HEK293 (cell line): ENCODE results near the gene RFC1.

ENCODE experiments used
- CTCF ChIA-PET: fragments of 350-600 bp; formaldehyde crosslinking; extraction: SDS; loops from one replicate; lab custom pipeline; 2021; ENCODE audit warnings: antibody characterized with exemption; lab: Yijun Ruan, JAX
- POLR2A ChIA-PET: fragments of 300-600 bp; formaldehyde crosslinking; extraction: SDS; loops from one replicate; lab custom pipeline; 2020; ENCODE audit warnings: antibody characterized with exemption, inconsistent platforms; lab: Yijun Ruan, JAX
- H3K27ac ChIP-seq: fragments of 200-500 bp; sonication (Bioruptor generic); 2 replicates; pipeline ENCODE4 v1.5.1; 2014; ENCODE audit warnings: low read depth, low read length, control low read depth, inconsistent platforms; ENCODE audit errors: extremely low read depth
- H3K36me3 ChIP-seq, 2 experiments: fragments of 200-500 bp in 1 of 2; sonication (Bioruptor generic) in 1 of 2; 1 replicate in 1 of 2; 2 replicates in 1 of 2; pipeline ENCODE4 v1.5.1; 2014 to 2017; ENCODE audit warnings: inconsistent platforms in 2 of 2, low read length in 2 of 2; ENCODE audit not compliant: control insufficient read depth in 2 of 2, insufficient read depth in 1 of 2
- H3K4me1 ChIP-seq: fragments of 200-500 bp; sonication (Bioruptor generic); 2 replicates; pipeline ENCODE4 v1.5.1; 2014; ENCODE audit warnings: mild to moderate bottlenecking, low read length, inconsistent platforms; ENCODE audit not compliant: control insufficient read depth, insufficient read depth
- H3K4me3 ChIP-seq: 2 replicates; pipeline ENCODE4 v1.5.1; 2011; ENCODE audit warnings: low read depth, mild to moderate bottlenecking, control low read depth, low read length, moderate library complexity
- H3K9me3 ChIP-seq: fragments of 200-500 bp; sonication (Bioruptor generic); 2 replicates; pipeline ENCODE4 v1.5.1; 2014; ENCODE audit warnings: low read depth, low read length, inconsistent platforms; ENCODE audit not compliant: control insufficient read depth, insufficient read depth
- KLF9 ChIP-seq: fragments of 450-650 bp; formaldehyde crosslinking; IDR thresholded peaks from 2 replicates; pipeline ENCODE4 v1.5.1; 2016; ENCODE audit warnings: missing biosample characterization, missing genetic modification characterization, low read depth
- SCRT2 ChIP-seq: fragments of 450-650 bp; formaldehyde crosslinking; IDR thresholded peaks from 2 replicates; pipeline ENCODE4 v1.5.1; 2016; ENCODE audit warnings: missing biosample characterization, missing genetic modification characterization
- ZFHX2 ChIP-seq: fragments of 450-650 bp; formaldehyde crosslinking; conservative IDR thresholded peaks from 2 replicates; pipeline ENCODE4 v1.5.1; 2016; ENCODE audit warnings: missing biosample characterization, missing genetic modification characterization
- ZNF112 ChIP-seq: fragments of 450-650 bp; formaldehyde crosslinking; IDR thresholded peaks from 2 replicates; pipeline ENCODE4 v1.5.0; 2017; ENCODE audit warnings: missing biosample characterization, missing genetic modification characterization
- ZNF175 ChIP-seq: fragments of 450-650 bp; formaldehyde crosslinking; IDR thresholded peaks from 2 replicates; pipeline ENCODE4 v1.5.1; 2016; ENCODE audit warnings: missing biosample characterization, missing genetic modification characterization
- ZNF292 ChIP-seq: fragments of 450-650 bp; formaldehyde crosslinking; IDR thresholded peaks from 2 replicates; pipeline ENCODE4 v1.5.1; 2016; ENCODE audit warnings: low read depth, missing biosample characterization, missing genetic modification characterization, borderline replicate concordance
- ZNF324 ChIP-seq: fragments of 450-650 bp; formaldehyde crosslinking; IDR thresholded peaks from 2 replicates; pipeline ENCODE4 v1.5.1; 2016; ENCODE audit warnings: missing biosample characterization, missing genetic modification characterization
- ZNF423 ChIP-seq: fragments of 450-650 bp; formaldehyde crosslinking; IDR thresholded peaks from 2 replicates; pipeline ENCODE4 v1.5.1; 2016; ENCODE audit warnings: missing biosample characterization, missing genetic modification characterization
- ZNF529 ChIP-seq: fragments of 450-650 bp; formaldehyde crosslinking; IDR thresholded peaks from 2 replicates; pipeline ENCODE4 v1.5.1; 2017; ENCODE audit warnings: missing genetic modification characterization, missing biosample characterization; ENCODE audit not compliant: insufficient replicate concordance
- ZNF560 ChIP-seq: fragments of 450-650 bp; formaldehyde crosslinking; IDR thresholded peaks from 2 replicates; pipeline ENCODE4 v1.5.1; 2017; ENCODE audit warnings: missing biosample characterization, missing genetic modification characterization, borderline replicate concordance
- ZNF596 ChIP-seq: fragments of 450-650 bp; IDR thresholded peaks from 2 replicates; pipeline ENCODE4 v1.5.0; 2018; ENCODE audit warnings: missing biosample characterization, mild to moderate bottlenecking, missing genetic modification characterization, moderate library complexity
- ZNF600 ChIP-seq: fragments of 450-650 bp; formaldehyde crosslinking; IDR thresholded peaks from 2 replicates; pipeline ENCODE4 v1.5.1; 2016; ENCODE audit warnings: missing biosample characterization, missing genetic modification characterization
- ZNF654 ChIP-seq: fragments of 450-650 bp; formaldehyde crosslinking; IDR thresholded peaks from 2 replicates; pipeline ENCODE4 v1.5.1; 2016; ENCODE audit warnings: low read depth, missing biosample characterization, missing genetic modification characterization
- ZNF664 ChIP-seq: fragments of 450-650 bp; formaldehyde crosslinking; IDR thresholded peaks from 2 replicates; pipeline ENCODE4 v1.5.1; 2016; ENCODE audit warnings: missing biosample characterization, missing genetic modification characterization
- ZNF768 ChIP-seq: fragments of 450-650 bp; formaldehyde crosslinking; IDR thresholded peaks from 2 replicates; pipeline ENCODE4 v1.5.1; 2018; ENCODE audit warnings: missing biosample characterization, mild to moderate bottlenecking, missing genetic modification characterization
- ZNF785 ChIP-seq: fragments of 450-650 bp; formaldehyde crosslinking; IDR thresholded peaks from 2 replicates; pipeline ENCODE4 v1.5.1; 2016; ENCODE audit warnings: missing biosample characterization, missing genetic modification characterization
- ZNF792 ChIP-seq: fragments of 450-650 bp; formaldehyde crosslinking; IDR thresholded peaks from 2 replicates; pipeline ENCODE4 v1.5.1; 2016; ENCODE audit warnings: missing biosample characterization, missing genetic modification characterization
- TF ChIP-seq, protein P1 (sequence below): fragments of 450-650 bp; formaldehyde crosslinking; optimal IDR thresholded peaks from 2 replicates; pipeline ENCODE3; 2016; ENCODE audit warnings: missing biosample characterization, mild to moderate bottlenecking, missing genetic modification characterization
- TF ChIP-seq, protein P2 (sequence below): fragments of 450-650 bp; formaldehyde crosslinking; IDR thresholded peaks from 2 replicates; pipeline ENCODE4 v1.5.1; 2016; ENCODE audit warnings: missing biosample characterization, missing genetic modification characterization
- TF ChIP-seq, protein P3 (sequence below): fragments of 450-650 bp; formaldehyde crosslinking; IDR thresholded peaks from 2 replicates; pipeline ENCODE4 v1.5.1; 2016; ENCODE audit warnings: missing biosample characterization, missing genetic modification characterization
- TF ChIP-seq, protein P4 (sequence below): fragments of 450-650 bp; formaldehyde crosslinking; IDR thresholded peaks from 2 replicates; pipeline ENCODE4 v1.5.1; 2017; ENCODE audit warnings: missing biosample characterization, missing genetic modification characterization

The RFC1 gene

DNA sequence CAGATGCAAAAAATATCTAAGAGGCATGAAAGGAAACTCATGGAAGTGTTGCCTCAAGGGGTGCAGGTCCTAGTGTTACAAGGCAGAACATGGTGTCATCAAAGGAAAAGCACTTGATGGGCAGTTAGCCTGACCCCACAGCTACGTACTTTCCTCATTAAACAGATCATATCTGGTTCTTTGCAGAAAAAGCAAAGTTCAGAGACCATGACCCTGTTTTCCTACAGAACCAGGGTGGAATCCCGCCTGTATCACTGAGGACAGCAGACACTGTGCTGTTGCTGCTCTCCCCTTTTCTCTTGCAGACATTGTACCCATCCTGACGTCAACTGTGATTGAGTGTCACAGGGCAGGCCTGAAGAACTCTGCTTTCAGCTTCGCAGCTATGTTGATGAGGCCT, 91.7 kb downstream of the RFC1 start (continued):
- no peak for TF ChIP-seq SCRT2 (tag by site-specific recombination)
- TF ChIP-seq KLF9 (tag by site-specific recombination): no peak
- TF ChIP-seq ZNF112 (tag by site-specific recombination): no peak
- no peak for TF ChIP-seq ZNF560

DNA sequence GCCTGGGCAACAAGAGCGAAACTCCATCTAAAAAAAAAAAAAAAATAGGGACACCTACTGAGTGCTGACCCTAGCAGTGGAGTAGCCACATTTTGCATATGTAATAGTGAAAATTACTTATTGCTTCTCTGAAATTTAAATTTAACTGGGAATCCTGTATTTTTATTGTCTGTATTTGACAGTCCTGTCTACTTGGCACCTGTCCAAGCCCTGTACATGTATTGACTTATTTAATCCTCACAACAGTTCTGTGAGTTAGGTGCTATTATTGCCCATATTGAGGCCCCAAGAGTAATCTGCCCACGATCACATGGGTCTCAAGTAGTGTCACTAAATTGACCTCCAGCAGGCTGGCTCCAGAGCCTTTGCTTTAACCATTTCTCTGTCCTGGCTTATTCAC, 102.3 kb downstream of the RFC1 start:
- H3K4me1 ChIP-seq: no peaks in the 10 kb centered on the region
- TF ChIP-seq ZNF792: no peak
- no peak overlapping the region for H3K4me3 ChIP-seq
- ChIA-PET POLR2A (no interaction called here), CTCF (no interaction called here)
- no peaks in the 10 kb centered on the region for H3K9me3 ChIP-seq
- H3K27ac ChIP-seq: no peak overlapping the region
- H3K36me3 ChIP-seq: peaks cover 0 to 13% of the 10 kb centered on the region in 2 experiments; a peak in 1 of 3 replicates

DNA sequence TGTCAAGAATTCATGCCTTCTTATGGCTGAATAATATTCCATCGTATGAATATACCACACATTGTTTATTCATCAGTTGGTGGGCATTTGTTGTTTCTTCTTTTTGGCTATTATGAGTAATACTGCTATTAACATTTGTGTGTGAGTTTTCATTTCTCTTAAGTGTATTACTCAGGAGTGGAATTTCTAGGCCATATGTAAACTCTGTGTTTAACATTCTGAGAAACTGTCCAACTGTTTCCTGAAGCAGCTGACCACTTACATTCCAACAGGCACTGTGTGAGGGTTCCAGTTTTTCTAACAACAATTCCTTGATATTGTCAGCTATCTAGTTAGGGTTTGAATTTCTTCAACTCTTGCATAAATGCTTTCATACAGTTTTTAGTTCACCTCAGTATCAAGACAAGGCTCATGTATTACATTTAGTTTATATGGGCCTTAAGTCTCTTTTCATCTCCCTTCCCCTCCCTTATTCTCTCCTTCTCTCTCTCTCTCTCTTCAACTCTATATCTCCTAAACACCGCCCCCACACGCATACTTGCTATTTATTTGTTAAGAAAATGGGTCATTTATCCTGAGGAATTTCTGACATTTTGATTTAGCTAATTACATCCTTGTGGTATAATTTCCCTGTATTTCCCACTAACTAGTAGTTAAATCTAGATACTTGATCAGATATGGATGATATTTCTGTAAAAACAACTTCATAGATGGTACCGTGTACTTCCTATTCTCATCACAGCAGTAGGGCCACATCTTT, 106.4 kb downstream of the RFC1 start:
- H3K9me3 ChIP-seq: no peaks in the 10 kb centered on the region
- H3K4me1 ChIP-seq: no peaks in the 10 kb centered on the region
- CTCF ChIA-PET: interaction anchor here (0.7 kb wide), 1 partner anchor 51 kb away, joined by 4 read pairs; no protein-coding TSS in a partner anchor
- TF ChIP-seq, protein P1, sequence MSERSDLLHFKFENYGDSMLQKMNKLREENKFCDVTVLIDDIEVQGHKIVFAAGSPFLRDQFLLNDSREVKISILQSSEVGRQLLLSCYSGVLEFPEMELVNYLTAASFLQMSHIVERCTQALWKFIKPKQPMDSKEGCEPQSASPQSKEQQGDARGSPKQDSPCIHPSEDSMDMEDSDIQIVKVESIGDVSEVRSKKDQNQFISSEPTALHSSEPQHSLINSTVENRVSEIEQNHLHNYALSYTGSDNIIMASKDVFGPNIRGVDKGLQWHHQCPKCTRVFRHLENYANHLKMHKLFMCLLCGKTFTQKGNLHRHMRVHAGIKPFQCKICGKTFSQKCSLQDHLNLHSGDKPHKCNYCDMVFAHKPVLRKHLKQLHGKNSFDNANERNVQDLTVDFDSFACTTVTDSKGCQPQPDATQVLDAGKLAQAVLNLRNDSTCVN (tag by site-specific recombination): no peak
- TF ChIP-seq ZNF292 (tag by site-specific recombination) (no peak), ZNF529 (tag by site-specific recombination) (no peak), ZNF423 (tag by site-specific recombination) (no peak), ZNF768 (tag by site-specific recombination) (no peak), ZNF654 (tag by site-specific recombination) (no peak), ZNF664 (no peak), ZNF785 (tag by site-specific recombination) (no peak), ZNF175 (tag by site-specific recombination) (no peak), ZNF600 (tag by site-specific recombination) (no peak), ZFHX2 (no peak), ZNF596 (tag by site-specific recombination) (no peak), ZNF324 (tag by site-specific recombination) (no peak)
- TF ChIP-seq, protein P2, sequence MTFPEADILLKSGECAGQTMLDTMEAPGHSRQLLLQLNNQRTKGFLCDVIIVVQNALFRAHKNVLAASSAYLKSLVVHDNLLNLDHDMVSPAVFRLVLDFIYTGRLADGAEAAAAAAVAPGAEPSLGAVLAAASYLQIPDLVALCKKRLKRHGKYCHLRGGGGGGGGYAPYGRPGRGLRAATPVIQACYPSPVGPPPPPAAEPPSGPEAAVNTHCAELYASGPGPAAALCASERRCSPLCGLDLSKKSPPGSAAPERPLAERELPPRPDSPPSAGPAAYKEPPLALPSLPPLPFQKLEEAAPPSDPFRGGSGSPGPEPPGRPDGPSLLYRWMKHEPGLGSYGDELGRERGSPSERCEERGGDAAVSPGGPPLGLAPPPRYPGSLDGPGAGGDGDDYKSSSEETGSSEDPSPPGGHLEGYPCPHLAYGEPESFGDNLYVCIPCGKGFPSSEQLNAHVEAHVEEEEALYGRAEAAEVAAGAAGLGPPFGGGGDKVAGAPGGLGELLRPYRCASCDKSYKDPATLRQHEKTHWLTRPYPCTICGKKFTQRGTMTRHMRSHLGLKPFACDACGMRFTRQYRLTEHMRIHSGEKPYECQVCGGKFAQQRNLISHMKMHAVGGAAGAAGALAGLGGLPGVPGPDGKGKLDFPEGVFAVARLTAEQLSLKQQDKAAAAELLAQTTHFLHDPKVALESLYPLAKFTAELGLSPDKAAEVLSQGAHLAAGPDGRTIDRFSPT: no peak
- TF ChIP-seq, protein P3, sequence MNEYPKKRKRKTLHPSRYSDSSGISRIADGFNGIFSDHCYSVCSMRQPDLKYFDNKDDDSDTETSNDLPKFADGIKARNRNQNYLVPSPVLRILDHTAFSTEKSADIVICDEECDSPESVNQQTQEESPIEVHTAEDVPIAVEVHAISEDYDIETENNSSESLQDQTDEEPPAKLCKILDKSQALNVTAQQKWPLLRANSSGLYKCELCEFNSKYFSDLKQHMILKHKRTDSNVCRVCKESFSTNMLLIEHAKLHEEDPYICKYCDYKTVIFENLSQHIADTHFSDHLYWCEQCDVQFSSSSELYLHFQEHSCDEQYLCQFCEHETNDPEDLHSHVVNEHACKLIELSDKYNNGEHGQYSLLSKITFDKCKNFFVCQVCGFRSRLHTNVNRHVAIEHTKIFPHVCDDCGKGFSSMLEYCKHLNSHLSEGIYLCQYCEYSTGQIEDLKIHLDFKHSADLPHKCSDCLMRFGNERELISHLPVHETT (tag by site-specific recombination): no peak
- TF ChIP-seq, protein P4, sequence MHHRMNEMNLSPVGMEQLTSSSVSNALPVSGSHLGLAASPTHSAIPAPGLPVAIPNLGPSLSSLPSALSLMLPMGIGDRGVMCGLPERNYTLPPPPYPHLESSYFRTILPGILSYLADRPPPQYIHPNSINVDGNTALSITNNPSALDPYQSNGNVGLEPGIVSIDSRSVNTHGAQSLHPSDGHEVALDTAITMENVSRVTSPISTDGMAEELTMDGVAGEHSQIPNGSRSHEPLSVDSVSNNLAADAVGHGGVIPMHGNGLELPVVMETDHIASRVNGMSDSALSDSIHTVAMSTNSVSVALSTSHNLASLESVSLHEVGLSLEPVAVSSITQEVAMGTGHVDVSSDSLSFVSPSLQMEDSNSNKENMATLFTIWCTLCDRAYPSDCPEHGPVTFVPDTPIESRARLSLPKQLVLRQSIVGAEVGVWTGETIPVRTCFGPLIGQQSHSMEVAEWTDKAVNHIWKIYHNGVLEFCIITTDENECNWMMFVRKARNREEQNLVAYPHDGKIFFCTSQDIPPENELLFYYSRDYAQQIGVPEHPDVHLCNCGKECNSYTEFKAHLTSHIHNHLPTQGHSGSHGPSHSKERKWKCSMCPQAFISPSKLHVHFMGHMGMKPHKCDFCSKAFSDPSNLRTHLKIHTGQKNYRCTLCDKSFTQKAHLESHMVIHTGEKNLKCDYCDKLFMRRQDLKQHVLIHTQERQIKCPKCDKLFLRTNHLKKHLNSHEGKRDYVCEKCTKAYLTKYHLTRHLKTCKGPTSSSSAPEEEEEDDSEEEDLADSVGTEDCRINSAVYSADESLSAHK: no peak
- no peak overlapping the region for H3K4me3 ChIP-seq
- H3K27ac ChIP-seq: no peak overlapping the region
- POLR2A ChIA-PET: no interaction called here
- H3K36me3 ChIP-seq: peaks cover 0 to 29% of the 10 kb centered on the region in 2 experiments; a peak in 1 of 3 replicates
